Right cardiac atrium (tissue), 5 donors: ENCODE measurements around the gene UNC93B1. TPM values are rescaled to one million over a fixed set of nuclear protein-coding genes. Genes with fewer than 3 reads are reported as not detected.

Source experiments
- ATAC-seq, 2 donors: fragments of 200-7000 bp; cut with Tn5 transposase; one replicate each; pipeline versions ENCODE4 v1.8.0 to v1.9.1; 2020; ENCODE audit warnings: moderate library complexity in 2 of 2, mild to moderate bottlenecking in 1 of 2
- DNase-seq, 3 donors: peaks; one replicate each; pipeline ENCODE4 v3.0.0-alpha.2; 2020
- H3K27ac ChIP-seq: one replicate; pipeline ENCODE4 v1.5.1; 2013; ENCODE audit warnings: mild to moderate bottlenecking, low read length, control low read depth, moderate library complexity
- H3K27me3 ChIP-seq: one replicate; pipeline ENCODE4 v1.6.1; 2013; ENCODE audit not compliant: control insufficient read depth, insufficient read depth
- H3K4me1 ChIP-seq: one replicate; pipeline ENCODE4 v1.6.1; 2013; ENCODE audit warnings: low read length; ENCODE audit not compliant: control insufficient read depth, insufficient read depth
- H3K4me3 ChIP-seq: one replicate; pipeline ENCODE4 v1.5.1; 2013; ENCODE audit warnings: low read length, control low read depth
- H3K9me3 ChIP-seq: one replicate; pipeline ENCODE4 v1.6.1; 2013; ENCODE audit warnings: low read length; ENCODE audit not compliant: control insufficient read depth
- WGBS: extraction: QIAGEN DNeasy Blood & Tissue Kit; methylation state at CpG from one replicate; pipeline ENCODE4 v1.1.7; 2013; 5-methylcytosine and 5-hydroxymethylcytosine counted together
- intact Hi-C, 4 donors: fragments of 100-400 bp; cut with DNase I; formaldehyde crosslinking; loops; one replicate each; pipeline versions ENCODE4 v1.11.0 to v1.14.0; 2022 to 2023
- polyA plus RNA-seq: library from polyadenylated mRNA; stranded (reverse); fragments of 200-250 nt; gene quantifications from one replicate; pipeline ENCODE4 v1.2.3, GENCODE V29; 2013
- total RNA-seq, 4 donors: library from RNA; stranded (reverse); fragmentation: NEBNext Ultra II Directional; extraction: Animal tissue kit (Norgen Biotek cat#: 25700); gene quantifications; one replicate each; pipeline ENCODE4 v1.2.1, GENCODE V29; 2021
- donor health status: healthy with polysubstance abuse.
- donor health status: DM: no; HTN: yes; CAD: no.
- donor health status: DM: no; HTN: no; CAD: no.
- donor health status: DM: no; HTN: yes; CAD: no; lungs with severe emphysema.
- donor health status: DM: yes; HTN: yes; CAD: no.

The UNC93B1 gene
- total and polyA plus RNA-seq, 5 donors, result 6.9 to 13.2 (median 11.5) TPM

- WGBS, result 43% methylated on average over 11 of the region's 11 CpGs
- DNase-seq (no peak), ATAC-seq (peak; percentile 14 to 17)
- Histone ChIP-seq H3K27ac (no peak overlapping the region), H3K27me3 (no peaks in the 10 kb centered on the region), H3K4me1 (peaks cover 5% of the 10 kb centered on the region), H3K9me3 (no peaks in the 10 kb centered on the region), H3K4me3 (no peak overlapping the region)
- intact Hi-C loops, result loop anchor here in 1 of 4 donors (10.0 kb wide), 1 partner anchor 184 kb away; no protein-coding TSS in a partner anchor
These were observed 16.7 kb upstream of the UNC93B1 start for GRCh38 chr11:68020575-68020974.

- ATAC-seq, result no peak
- peak in 1 of 3 donors; percentile 33 for DNase-seq
- Histone ChIP-seq H3K27ac (no peak overlapping the region), H3K4me3 (no peak overlapping the region), H3K9me3 (no peaks in the 10 kb centered on the region), H3K27me3 (no peaks in the 10 kb centered on the region), H3K4me1 (peaks cover 5% of the 10 kb centered on the region)
- intact Hi-C loops, result no loop called here
- 88% methylated on average over 12 of the region's 12 CpGs for WGBS
These were observed 15.6 kb upstream of the UNC93B1 start for GRCh38 chr11:68019486-68019885.

GRCh38 chr11:68018730-68019190 is 14.9 kb upstream of the UNC93B1 start:
- no peak overlapping the region for H3K27ac ChIP-seq
- H3K9me3 ChIP-seq, result no peaks in the 10 kb centered on the region
- H3K4me3 ChIP-seq, result no peak overlapping the region
- ATAC-seq (no peak), DNase-seq (no peak)
- H3K27me3 ChIP-seq, result no peaks in the 10 kb centered on the region
- peaks cover 5% of the 10 kb centered on the region for H3K4me1 ChIP-seq
- 88% methylated on average over 18 of the region's 18 CpGs for WGBS
- intact Hi-C loops, result no loop called here

GRCh38 chr11:68017980-68018729 is 14.3 kb upstream of the UNC93B1 start:
- 76% methylated on average over 27 of the region's 27 CpGs for WGBS
- H3K27me3 ChIP-seq, result no peaks in the 10 kb centered on the region
- ATAC-seq (no peak), DNase-seq (no peak)
- no peaks in the 10 kb centered on the region for H3K9me3 ChIP-seq
- no peak overlapping the region for H3K4me3 ChIP-seq
- no peak overlapping the region for H3K27ac ChIP-seq
- intact Hi-C loops, result no loop called here
- peaks cover 5% of the 10 kb centered on the region for H3K4me1 ChIP-seq

- intact Hi-C loops, result no loop called here
- WGBS, result 64% methylated on average over 16 of the region's 16 CpGs
- H3K27ac ChIP-seq, result no peak overlapping the region
- ATAC-seq (no peak), DNase-seq (no peak)
- H3K27me3 ChIP-seq, result no peaks in the 10 kb centered on the region
- no peak overlapping the region for H3K4me3 ChIP-seq
- H3K4me1 ChIP-seq, result peaks cover 5% of the 10 kb centered on the region
- no peaks in the 10 kb centered on the region for H3K9me3 ChIP-seq
These were observed 13.3 kb upstream of the UNC93B1 start for GRCh38 chr11:68016904-68017817.

GRCh38 chr11:68016161-68016903 is 12.4 kb upstream of the UNC93B1 start:
- intact Hi-C loops, result no loop called here
- peak in 1 of 3 donors; percentile 50 for DNase-seq
- Histone ChIP-seq H3K27ac (no peak overlapping the region), H3K4me1 (peaks cover 5% of the 10 kb centered on the region), H3K9me3 (no peaks in the 10 kb centered on the region), H3K27me3 (no peaks in the 10 kb centered on the region), H3K4me3 (no peak overlapping the region)
- WGBS, result 62% methylated on average over 13 of the region's 13 CpGs
- ATAC-seq, result no peak

GRCh38 chr11:68015467-68015866 is 11.6 kb upstream of the UNC93B1 start:
- Histone ChIP-seq H3K4me1 (peaks cover 5% of the 10 kb centered on the region), H3K4me3 (no peak overlapping the region), H3K27ac (no peak overlapping the region), H3K9me3 (no peaks in the 10 kb centered on the region), H3K27me3 (no peaks in the 10 kb centered on the region)
- 98% methylated on average over 8 of the region's 8 CpGs for WGBS
- intact Hi-C loops, result no loop called here
- ATAC-seq (no peak), DNase-seq (peak in 1 of 3 donors; percentile 47)

- WGBS, result 89% methylated on average over 19 of the region's 19 CpGs
- H3K4me1 ChIP-seq, result peaks cover 5% of the 10 kb centered on the region
These were observed 11.1 kb upstream of the UNC93B1 start for GRCh38 chr11:68014947-68015447.

GRCh38 chr11:68014157-68014946 is 10.5 kb upstream of the UNC93B1 start:
- peak; percentile 67 to 77 (median 75) for DNase-seq
- intact Hi-C loops, result no loop called here
- peaks cover 5% of the 10 kb centered on the region for H3K4me1 ChIP-seq
- no peak overlapping the region for H3K27ac ChIP-seq
- H3K4me3 ChIP-seq, result no peak overlapping the region
- no peaks in the 10 kb centered on the region for H3K9me3 ChIP-seq
- 43% methylated on average over 16 of the region's 16 CpGs for WGBS
- no peak for ATAC-seq
- no peaks in the 10 kb centered on the region for H3K27me3 ChIP-seq

More at GRCh38 chr11:68014947-68015447, 11.1 kb upstream of the UNC93B1 start:
- no peaks in the 10 kb centered on the region for H3K27me3 ChIP-seq
- H3K27ac ChIP-seq, result no peak overlapping the region
- H3K9me3 ChIP-seq, result no peaks in the 10 kb centered on the region
- DNase-seq (no peak), ATAC-seq (no peak)
- H3K4me3 ChIP-seq, result no peak overlapping the region
- intact Hi-C loops, result no loop called here

- H3K4me3 ChIP-seq, result no peak overlapping the region
- intact Hi-C loops, result no loop called here
- peak in 2 of 3 donors; percentile 40 to 44 for DNase-seq
- WGBS, result 92% methylated on average over 14 of the region's 14 CpGs
- no peak overlapping the region for H3K27ac ChIP-seq
- no peak for ATAC-seq
- no peaks in the 10 kb centered on the region for H3K27me3 ChIP-seq
- no peaks in the 10 kb centered on the region for H3K9me3 ChIP-seq
- H3K4me1 ChIP-seq, result peaks cover 5% of the 10 kb centered on the region
These were observed 9.8 kb upstream of the UNC93B1 start for GRCh38 chr11:68013611-68014156.
